Activated CD8-positive, alpha-beta memory T cell treated with anti-CD3 and anti-CD28 coated beads, Interleukin-2, amount 50 U/mL, for 24 hours (primary cell): Measurements from ENCODE around the gene PACS1.
"Not testable (repeated sequence)": the region's sequence is repeated elsewhere in the genome, so short reads cannot be mapped to it uniquely, and the experiment has no call there.

Experiments used
- DNase-seq: peaks from one replicate; pipeline ENCODE4 v3.0.0-alpha.2; 2020; ENCODE audit errors: extremely low read depth

PACS1 gene

DNA sequence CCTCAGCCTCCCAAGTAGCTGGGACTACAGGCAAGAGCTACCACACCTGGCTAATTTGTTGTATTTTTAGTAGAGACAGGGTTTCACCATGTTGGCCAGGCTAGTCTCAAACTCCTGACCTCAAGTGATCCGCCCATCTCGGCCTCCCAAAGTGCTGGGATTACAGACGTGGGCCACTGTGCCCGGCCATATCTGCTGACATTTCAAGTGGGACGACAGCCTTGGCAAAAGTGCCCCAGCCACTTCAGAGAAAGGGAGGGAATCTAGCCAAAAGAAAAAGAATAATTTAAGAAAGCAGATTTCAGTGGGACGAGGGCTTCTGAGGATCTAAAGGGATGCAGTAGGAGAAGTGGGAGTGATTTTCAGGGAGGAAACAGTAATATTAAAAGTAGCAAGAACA, 183.0 kb downstream of the PACS1 start:
- DNase-seq = not testable (repeated sequence)

GRCh38 chr11:66258473-66258893, 188.4 kb downstream of the PACS1 start:
- no peak for DNase-seq

GRCh38 chr11:66259225-66259624, 189.2 kb downstream of the PACS1 start:
- no peak for DNase-seq

- DNase-seq = no peak
Observed at GRCh38 chr11:66259956-66260355, 189.9 kb downstream of the PACS1 start.

GRCh38 chr11:66261578-66261977, 191.5 kb downstream of the PACS1 start:
- DNase-seq = no peak

GRCh38 chr11:66262191-66262590, 192.1 kb downstream of the PACS1 start:
- no peak for DNase-seq

GRCh38 chr11:66262696-66263095, 192.6 kb downstream of the PACS1 start:
- no peak for DNase-seq

- DNase-seq = no peak
Observed at GRCh38 chr11:66263231-66263630, 193.2 kb downstream of the PACS1 start.

GRCh38 chr11:66263785-66264184, 193.7 kb downstream of the PACS1 start:
- DNase-seq = no peak

DNA sequence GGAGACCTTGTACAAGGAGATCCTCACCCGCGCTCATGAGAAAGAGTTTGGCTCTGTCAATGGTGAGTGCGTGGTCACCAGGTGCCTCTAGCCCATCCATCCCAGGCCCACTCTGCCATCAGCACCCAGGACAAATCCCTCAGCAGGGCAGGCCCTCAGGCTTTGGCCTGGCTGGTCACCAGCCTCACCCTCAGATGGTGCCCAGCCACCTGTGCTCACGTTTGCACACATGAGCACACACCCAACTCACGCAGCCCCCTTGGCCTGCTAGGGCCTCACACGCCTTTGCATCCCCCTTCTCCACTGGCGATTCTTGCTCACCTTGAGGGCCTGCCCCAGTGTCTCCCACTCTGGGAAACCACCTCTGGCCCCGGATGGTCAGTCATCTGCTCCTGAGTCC, 194.3 kb downstream of the PACS1 start:
- DNase-seq = no peak

- DNase-seq = no peak
Observed at GRCh38 chr11:66264914-66265313, 194.8 kb downstream of the PACS1 start.

DNA sequence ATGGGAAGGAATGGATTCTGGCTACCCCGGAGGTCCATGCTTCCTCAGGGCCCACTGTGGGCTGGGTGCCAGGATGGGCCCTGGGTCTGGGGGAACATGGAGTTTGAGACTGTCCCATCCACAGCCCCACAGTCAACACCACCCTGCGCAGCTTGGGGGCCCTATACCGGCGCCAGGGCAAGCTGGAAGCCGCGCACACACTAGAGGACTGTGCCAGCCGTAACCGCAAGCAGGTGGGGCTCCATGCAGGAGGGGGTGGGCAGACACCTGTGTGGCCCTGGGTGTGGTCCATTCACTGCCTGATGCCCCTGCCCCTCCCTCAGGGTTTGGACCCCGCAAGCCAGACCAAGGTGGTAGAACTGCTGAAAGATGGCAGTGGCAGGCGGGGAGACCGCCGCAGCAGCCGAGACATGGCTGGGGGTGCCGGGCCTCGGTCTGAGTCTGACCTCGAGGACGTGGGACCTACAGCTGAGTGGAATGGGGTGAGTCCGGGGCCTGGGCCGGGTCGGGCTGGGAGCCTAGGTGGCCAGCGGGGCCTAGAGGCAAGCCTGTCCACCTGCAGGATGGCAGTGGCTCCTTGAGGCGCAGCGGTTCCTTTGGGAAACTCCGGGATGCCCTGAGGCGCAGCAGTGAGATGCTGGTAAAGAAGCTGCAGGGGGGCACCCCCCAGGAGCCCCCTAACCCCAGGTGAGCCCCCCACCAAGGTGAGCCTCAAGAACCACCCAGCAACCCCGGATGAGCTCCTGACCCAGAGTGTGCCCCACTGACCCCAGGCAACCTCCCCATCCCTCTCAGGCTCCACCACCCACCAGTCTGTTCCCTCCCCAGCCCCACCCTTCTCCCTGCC, 195.7 kb downstream of the PACS1 start:
- no peak for DNase-seq

DNA sequence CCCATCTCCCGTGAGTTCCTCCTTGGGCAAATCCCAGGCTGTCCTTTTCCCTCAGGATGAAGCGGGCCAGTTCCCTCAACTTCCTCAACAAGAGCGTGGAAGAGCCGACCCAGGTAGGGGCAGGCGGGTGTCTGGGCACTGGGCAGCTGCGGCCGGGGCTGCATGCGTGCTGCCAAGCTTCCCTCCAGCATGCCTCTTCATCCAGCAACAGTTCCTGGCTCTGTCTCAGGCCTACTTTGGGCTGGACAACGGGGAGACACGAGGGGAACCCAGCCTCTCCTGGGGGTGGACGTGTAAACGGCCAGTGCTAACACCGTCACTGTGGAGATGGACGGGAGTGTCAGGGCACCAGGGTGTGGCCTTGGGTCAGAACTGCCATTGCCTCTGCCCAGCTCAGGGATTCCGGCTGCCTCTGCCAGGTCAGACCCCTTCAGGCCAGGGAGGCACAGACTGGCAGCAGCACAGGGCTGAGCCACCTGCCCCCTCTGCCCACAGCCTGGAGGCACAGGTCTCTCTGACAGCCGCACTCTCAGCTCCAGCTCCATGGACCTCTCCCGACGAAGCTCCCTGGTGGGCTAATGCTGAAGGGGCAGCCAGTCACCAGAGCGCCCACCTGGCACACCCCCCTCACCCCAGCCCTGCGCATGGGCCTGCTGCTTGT, 196.4 kb downstream of the PACS1 start:
- DNase-seq = no peak

- no peak for DNase-seq
Observed at GRCh38 chr11:66267039-66267378, 196.9 kb downstream of the PACS1 start.

GRCh38 chr11:66267379-66268243, 197.5 kb downstream of the PACS1 start:
- peak; percentile 58 for DNase-seq

DNA sequence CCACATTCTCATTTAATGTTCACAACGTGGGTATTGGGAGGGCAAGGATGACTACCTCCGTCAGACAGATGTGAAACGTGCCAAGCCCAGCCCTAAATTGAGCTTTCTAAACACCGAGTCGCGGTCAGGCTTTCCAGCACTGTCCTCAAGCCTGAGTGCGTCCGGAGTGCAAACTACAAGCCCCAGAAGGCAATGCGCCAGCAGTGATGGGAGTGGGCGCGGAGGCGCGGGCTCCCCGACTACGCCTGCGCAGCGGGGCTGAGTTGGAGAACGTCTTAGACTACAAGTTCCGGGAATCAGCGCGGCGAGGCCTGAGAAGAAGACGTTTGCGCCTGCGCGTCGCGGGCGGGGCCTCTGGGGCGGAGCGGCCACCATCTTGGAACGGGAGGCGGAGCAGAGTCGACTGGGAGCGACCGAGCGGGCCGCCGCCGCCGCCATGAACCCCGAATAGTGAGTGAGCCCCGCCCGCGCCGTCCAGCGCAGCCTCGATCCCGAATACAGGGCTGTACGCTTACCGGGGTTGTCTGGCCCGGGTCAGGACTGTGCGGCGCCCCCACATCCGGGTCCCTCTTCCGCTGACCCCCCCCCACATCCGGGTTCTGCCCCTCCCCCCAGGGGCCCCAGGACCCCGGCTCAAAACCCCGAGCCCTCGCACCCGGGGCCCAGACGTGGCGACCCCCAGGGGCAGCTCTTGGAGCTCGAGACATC, 198.3 kb downstream of the PACS1 start, which contains the start of gene RAB1B:
TSS of gene RAB1B (plus strand) at position 396 of the 708 bp plus-strand sequence. CDS start at position 437, 41 bp downstream.
- DNase-seq = peak; percentile 99

DNA sequence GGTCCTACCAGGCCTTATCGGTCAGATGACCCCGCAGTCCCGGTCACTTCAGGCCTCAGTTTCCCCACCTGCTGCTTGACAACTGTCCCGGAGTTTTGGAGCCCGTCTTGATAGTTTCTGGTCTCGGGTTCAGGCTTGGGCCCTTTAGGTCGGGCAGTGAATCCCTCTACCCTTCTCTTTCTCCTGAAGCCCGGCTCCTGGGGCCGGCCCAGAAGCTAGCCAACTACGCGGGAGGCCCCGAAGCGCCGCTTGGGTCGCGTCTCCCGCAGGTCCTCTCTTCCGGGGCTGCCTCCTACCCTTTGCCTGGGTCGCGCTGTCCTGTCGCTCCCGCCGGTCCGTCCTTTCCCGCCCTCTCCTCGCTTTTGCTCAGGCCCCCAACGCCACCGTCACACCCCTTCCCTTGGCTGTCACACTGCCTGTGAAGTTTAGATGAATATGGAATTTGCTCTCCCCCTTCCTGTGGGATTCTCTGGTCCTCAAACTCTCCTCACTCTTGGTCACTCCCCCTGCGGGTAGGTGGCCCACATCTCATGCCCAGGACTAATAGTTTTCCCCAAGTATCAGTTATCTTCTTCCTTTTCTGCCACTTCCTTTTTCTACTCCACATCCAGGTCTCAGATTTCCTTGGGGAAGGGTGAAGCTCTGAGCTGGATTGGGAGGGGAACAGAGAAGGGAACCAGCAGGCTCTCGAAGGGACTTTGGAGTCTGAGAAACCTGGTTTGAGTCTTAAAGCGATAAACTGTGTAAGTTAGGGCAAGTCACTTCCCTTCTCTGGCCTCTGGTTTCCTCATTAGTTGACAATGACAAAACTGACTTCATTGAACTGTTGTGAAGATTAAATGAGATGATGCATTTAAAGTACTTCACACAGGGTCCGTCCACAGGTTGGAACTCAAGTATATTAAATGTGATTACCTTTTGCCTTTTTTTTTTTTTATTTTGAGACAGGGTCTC, 199.2 kb downstream of the PACS1 start:
- no peak for DNase-seq

GRCh38 chr11:66271816-66272215, 201.7 kb downstream of the PACS1 start:
- no peak for DNase-seq

DNA sequence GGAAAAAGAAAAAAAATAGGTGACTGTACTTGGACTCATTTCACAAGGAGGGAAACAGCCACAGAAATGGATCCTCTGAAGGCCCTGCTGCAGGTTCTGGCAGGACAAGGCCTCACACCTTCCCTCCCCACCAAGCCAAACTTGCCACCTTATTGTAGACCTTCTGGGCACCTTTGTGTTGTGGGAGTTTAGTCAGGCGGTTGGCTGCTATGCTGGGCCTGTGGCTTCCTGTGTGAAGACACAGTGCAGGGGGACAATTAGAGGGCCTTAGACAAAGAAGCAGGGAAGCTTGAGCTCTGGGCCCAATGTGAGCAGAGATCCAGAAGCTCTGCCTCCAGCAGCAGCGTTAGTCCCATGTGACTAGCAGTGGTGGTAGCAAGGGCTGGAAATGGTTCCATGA, 202.5 kb downstream of the PACS1 start:
- DNase-seq = no peak

GRCh38 chr11:66274219-66274618, 204.1 kb downstream of the PACS1 start:
- no peak for DNase-seq
